ENCODE data around the gene TMEM178B.

DNA sequence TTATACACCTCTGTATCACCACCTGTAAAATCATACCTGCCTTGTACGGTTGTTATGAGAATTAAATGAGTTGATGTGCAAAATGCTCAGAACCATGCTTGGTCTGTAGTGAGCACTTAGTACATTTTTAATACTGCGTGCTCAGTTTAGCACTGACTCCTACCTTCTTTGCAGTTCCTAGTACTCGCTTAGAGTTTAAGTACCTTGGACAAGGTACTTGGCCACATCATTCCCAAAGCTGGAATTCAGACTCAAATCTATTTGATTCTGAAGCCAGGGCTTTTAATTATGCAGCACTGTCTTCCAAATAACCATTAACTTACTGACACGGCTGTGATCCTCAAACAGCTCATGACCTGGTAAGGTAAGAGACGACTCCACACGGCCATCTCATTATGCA, 377.4 kb downstream of the TMEM178B start:
- TF ChIP-seq YY1 (IDR thresholded peaks at IDR 0.05; ENCODE audit: insufficient read depth, insufficient read length) = no peak
- no peak for TF ChIP-seq SUZ12 (IDR thresholded peaks at IDR 0.05; ENCODE audit: extremely low read depth, insufficient read depth, insufficient read length)
- no peak for TF ChIP-seq ZNF274 (IDR thresholded peaks at IDR 0.05; ENCODE audit: low read depth, low read length)

Measured in NT2/D1 (cell line).